GM21381 (cell line): Measurements from ENCODE around the gene LILRB5.
"Not testable (repeated sequence)": the region's sequence is repeated elsewhere in the genome, so short reads cannot be mapped to it uniquely, and the experiment has no call there.

ENCODE experiments used
- ATAC-seq: cut with Tn5 transposase; IDR thresholded peaks from one replicate; pipeline ENCODE4 v1.9.1; 2021; ENCODE audit warnings: mild to moderate bottlenecking, moderate library complexity; ENCODE audit not compliant: unreplicated experiment

Gene LILRB5

GRCh38 chr19:54217517-54218247 is 39.4 kb downstream of the LILRB5 start:
- not testable (repeated sequence) for ATAC-seq

GRCh38 chr19:54216869-54217268 is 40.2 kb downstream of the LILRB5 start:
- no peak for ATAC-seq

GRCh38 chr19:54214734-54215133 is 42.3 kb downstream of the LILRB5 start:
- ATAC-seq: not testable (repeated sequence)

DNA sequence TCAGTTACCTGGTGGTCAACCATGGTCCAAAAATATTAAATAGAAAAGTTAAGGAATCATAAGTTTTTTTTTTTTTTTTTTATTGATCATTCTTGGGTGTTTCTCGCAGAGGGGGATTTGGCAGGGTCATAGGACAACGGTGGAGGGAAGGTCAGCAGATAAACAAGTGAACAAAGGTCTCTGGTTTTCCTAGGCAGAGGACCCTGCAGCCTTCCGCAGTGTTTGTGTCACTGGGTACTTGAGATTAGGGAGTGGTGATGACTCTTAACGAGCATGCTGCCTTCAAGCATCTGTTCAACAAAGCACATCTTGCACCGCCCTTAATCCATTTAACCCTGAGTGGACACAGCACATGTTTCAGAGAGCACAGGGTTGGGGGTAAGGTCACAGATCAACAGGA is 42.9 kb downstream of the LILRB5 start:
- not testable (repeated sequence) for ATAC-seq

DNA sequence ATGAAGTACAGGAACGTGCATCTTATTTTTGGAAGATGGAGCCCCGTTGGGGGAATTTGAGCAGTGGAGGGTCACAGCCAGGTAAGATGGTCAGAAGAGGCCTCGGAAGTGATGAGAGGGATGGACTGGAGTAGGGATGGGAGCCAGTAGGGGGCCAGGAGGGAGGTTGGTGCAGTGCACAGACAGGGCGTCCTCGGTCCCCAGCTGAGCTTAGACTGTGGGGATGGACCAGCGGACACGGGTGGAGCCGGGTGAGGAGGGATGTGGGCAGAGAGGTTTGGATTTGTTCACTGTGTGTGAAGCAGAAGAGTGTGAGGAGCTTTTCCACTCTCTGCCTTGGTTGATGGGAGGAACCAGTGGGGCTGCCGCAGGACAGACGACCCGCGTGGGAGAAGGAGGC is 45.8 kb downstream of the LILRB5 start:
- ATAC-seq: no peak

- ATAC-seq: no peak
These were observed 47.1 kb downstream of the LILRB5 start for GRCh38 chr19:54209811-54210494.

DNA sequence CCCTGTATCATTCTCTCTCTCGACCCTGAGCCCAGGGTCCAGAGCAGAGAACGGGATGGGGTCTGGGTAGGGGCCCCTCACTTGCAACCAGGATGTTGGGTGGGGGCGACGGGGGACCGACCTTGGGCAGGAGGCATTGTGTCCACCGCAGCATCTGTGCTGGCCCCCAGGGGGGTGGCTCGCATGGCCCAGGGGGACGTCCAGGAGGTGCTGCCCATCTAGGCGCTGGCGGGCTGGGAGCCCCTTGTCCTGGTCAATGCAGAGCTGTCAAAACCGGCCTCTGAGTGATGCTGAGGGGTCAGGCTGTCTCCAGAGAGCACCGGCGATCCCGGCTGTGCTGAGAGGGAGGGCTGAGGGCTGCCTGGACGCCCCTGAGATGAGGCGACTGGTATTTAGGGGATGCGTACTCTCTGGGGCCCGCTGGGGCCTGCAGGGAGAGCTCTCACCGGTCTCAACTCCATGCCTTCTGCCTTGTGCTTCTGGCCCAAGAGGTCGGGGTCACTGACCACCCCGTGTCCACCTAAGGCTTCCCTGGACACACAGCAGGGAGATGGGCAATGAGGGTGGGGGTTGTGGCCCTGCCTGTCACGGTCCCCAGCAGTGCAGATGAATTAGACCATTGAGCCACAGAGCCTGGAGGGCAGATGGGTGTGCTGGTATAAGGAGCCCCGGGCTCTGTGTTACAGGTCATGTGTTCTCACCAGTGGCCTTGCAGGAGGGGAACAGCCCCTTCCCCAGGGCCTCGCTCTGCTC is 47.8 kb downstream of the LILRB5 start:
- no peak for ATAC-seq

DNA sequence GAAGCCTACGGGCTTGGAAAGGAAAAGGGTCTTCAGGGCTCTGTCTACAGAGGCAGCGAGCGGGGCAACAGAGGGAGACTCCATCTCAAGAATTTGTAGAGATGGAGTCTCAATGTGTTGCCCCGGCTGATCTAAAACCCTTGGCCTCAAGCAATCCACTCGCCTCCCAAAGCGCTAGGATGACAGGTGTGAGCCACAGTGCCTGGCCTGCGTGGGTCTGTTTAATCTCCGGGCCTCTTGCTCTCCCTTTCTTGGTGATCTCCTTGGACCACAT is 48.4 kb downstream of the LILRB5 start:
- no peak for ATAC-seq

- ATAC-seq: peak; percentile 51
These were observed 48.9 kb downstream of the LILRB5 start for GRCh38 chr19:54207983-54208783.

GRCh38 chr19:54207676-54207982 is 49.4 kb downstream of the LILRB5 start:
- no peak for ATAC-seq

DNA sequence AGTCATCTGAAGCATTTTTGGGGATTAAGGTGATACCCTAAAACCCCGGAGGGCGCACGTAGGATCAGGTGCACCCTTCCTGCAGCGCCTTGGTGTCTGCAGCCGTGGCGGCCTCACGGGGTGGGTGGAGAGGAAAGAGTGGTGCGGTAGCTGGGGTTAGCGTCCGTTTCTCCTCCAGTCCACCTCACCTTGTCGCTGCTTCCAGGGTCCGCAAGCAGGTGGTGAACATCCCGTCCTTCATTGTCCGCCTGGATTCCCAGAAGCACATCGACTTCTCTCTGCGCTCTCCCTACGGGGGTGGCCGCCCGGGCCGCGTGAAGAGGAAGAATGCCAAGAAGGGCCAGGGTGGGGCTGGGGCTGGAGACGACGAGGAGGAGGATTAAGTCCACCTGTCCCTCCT is 49.9 kb downstream of the LILRB5 start:
- not testable (repeated sequence) for ATAC-seq

- no peak for ATAC-seq
These were observed 50.3 kb downstream of the LILRB5 start for GRCh38 chr19:54206831-54207177.

DNA sequence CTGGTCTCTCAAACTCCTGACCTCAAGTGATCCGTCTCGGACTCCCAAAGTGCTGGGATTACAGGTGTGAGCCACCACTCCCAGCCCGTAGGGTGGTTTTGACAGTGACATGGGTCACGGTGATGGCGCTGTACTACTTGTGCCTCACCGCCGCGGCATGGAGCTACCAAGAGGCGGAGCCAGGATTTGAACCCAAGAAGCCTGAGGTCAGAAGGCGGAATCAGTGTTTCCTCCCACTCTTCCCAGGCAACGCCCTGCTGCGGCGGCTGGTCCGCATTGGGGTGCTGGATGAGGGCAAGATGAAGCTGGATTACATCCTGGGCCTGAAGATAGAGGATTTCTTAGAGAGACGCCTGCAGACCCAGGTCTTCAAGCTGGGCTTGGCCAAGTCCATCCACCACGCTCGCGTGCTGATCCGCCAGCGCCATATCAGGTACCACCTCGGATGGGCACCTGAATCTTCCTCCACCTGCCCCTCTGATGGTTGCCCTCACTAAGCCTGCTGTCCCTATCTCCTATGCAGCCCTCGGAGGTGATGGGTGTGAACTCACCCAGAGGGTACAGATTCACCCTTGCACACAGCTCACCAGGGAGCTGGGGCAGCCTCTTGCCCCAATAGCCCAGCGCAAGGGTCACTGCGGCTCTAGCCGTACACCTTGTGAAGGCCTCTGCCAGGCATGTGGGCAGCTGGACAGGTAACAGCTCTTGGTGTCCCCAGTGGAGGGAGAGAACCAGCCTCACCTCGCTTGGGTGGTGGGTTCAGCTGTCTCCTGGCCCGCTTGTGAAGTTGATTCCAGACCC is 50.8 kb downstream of the LILRB5 start:
- no peak for ATAC-seq

DNA sequence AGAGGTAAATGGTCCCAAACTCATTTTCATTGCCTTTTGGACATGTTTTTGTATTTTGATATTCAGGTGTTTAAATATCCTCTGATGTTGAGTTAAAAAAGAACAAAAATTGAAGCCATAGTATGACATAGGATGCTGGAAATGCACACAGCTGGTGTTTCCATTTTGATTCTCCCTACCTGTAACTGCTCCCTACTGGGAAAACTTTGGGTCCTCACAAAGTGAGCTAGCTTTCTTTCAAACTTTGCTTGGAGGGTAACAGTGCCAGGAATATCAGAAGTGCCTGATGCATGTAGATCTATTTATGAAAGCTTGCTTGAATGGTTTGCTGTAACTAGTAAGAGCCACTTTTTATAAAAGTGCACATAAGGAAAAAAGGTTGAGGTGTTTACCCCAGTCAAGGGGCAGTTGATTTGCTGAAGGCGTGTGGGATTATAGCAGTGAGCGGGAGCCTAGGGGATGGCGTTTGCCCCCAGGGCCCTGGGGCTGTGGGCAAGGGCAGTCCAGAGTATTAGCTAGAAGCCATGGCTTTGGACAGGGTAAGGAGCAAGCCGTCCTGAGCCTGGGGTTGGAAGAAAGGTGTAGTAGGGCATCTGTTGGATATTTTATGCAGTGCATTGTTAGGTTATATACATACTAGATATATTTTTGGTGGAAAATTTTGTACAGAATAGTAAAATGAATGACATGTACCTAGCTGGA is 52.2 kb downstream of the LILRB5 start:
- ATAC-seq: no peak

- no peak for ATAC-seq
These were observed 53.9 kb downstream of the LILRB5 start for GRCh38 chr19:54203151-54203611.

GRCh38 chr19:54201980-54202379 is 55.1 kb downstream of the LILRB5 start:
- no peak for ATAC-seq

DNA sequence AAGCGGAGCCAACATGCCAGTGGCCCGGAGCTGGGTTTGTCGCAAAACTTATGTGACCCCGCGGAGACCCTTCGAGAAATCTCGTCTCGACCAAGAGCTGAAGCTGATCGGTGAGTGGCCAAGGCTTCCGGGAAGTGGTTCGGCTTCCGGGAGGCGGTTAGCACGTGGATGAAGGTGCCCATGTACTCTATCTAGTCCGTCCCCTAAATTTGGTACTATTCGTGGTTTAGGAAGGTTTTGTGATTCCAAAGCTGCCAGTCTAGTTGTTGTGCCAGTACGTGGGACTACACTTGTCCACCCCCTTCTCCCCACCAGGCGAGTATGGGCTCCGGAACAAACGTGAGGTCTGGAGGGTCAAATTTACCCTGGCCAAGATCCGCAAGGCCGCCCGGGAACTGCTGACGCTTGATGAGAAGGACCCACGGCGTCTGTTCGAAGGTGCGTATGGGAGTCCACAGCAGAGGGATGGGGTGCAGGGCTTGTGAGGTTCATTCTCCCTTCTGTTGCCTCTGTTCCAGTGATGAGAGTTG is 55.8 kb downstream of the LILRB5 start:
- no peak for ATAC-seq
